EL (cell line): ENCODE measurements around the gene NEU3.
A peak's percentile ranks its signal among the peaks of the same experiment; 100 is the strongest.
"Not testable (repeated sequence)": the region's sequence is repeated elsewhere in the genome, so short reads cannot be mapped to it uniquely, and the experiment has no call there.

Experiments used
- DNase-seq: peaks from one replicate; pipeline ENCODE4 v3.0.0-alpha.2; 2016

The NEU3 gene

DNA sequence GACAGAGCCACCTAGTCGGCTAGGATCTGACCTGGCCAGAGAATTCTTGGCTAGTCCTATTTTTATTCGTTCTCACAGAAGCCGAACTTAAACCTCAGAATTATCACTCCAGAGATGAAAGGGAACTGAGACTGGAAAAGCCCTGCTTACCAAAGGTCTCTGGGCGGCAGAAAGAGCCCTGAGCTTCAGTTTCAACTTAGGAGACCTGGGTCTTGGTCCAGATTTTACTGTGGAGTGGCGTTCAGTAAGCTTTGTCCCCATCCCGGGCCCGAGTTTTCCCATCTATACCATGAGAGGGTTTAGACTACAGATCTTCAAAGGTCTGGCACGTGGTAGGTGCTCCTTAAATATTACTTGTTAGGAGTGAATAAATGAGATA, 516 bp downstream of the NEU3 start:
- DNase-seq: peak; percentile 21

DNA sequence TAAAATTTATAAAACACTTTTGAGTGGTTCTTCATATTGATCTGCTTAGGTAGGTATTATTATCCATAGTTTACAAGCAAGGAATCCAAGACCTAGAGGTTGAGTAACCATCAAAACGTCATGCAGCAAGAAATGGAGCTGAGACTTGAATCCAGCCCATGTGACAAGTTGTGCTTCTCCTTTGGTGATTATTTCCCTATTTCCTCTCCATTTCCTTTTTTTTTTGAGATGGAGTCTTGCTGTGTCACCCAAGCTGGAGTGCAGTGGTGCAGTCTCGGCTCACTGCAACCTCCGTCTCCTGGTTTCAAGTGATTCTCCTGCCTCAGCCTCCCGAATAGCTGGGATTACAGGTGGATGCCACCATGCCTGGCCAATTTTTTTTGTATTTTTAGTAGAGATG, 1.4 kb downstream of the NEU3 start:
- not testable (repeated sequence) for DNase-seq

DNA sequence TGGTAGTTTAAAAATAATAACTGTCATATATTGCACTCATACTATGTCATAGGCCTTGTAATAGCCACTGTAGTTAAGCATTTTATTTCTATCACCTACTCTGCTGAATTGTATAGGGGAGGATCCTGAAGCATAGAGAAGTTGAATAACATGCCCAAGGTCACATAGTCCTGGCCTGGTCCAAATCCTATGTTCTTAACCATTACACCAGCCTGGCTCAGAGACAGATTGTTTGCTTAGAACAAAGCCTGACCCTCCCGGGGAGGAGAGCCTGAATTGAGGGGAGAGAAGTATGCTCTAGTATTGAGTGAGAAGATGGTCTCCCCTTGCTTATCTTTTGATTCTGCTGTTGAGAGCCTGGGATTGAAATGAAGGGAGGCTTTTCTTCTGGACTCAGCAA, 2.2 kb downstream of the NEU3 start:
- no peak for DNase-seq

DNA sequence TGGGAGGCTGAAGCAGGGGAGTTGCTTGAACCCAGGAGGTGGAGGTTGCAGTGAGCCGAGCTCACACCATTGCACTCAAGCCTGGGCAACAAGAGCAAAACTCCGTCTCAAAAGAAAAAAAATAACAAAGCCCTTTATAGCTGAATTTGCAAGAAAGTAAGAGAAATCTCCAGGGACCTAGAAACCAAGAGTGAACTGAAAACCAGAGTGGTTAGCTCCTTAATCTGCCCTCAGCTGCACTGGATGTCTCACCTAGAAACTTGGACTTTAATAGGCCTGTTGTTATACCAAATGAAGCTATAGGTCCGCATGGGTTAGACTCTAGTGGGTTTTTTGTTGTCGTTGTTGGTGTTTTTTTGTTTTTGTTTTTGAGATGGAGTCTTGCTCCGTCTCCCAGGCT, 4.1 kb downstream of the NEU3 start:
- no peak for DNase-seq

DNA sequence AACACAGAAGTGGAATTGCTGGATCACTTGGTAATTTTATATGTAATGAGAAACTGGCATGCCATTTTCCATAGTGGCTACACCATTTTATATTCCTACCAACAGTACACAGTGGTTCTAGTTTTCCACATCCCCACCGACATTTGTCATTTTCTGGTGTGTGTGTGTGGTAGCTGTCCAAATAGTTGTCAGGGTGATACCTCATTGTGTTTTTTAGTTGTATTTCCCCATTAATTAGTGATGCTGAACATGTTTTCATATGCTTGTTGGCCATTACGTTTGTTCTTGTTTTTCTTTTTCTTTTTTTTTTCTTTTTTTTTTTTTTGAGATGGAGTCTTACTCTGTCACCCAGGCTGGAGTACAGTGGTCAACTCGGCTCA, 12.2 kb downstream of the NEU3 start:
- DNase-seq: no peak

DNA sequence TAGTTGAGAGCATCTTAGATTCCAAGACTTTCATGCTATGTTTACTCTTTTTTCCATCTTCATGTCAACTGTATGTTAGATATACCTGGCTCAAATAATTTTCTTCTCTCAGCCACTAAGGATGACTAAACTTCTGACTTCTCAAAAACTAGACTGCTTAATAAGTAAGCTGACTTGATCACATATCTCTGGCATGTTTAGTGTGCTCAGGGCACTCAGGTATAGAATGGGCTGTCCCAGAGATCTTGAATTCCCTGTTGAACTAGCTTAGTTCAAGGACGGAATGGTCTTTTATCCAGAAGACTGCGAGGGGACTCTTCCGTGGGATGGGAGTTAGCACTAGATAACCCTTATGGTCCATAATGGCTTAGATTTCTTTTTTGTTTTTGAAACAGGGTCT, 13.0 kb downstream of the NEU3 start:
- no peak for DNase-seq

DNA sequence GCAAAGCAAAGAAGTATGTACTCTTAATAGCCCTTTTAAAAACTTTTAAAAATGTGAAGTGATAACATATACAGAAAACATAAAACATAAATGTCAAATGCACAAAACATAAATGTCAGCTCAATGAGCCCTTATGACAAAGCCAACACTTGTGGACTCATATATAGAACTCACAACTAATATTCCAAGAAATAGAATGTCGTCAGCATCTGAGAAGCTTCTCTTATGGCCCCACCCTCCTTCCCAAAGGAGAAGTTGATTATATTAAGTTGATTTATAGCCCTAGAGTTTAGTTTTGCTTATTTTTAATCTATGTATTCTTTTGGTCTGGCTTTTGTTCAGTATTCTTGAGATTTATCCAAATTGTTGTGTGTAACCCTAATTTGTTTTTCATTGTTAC, 13.8 kb downstream of the NEU3 start:
- DNase-seq: no peak

DNA sequence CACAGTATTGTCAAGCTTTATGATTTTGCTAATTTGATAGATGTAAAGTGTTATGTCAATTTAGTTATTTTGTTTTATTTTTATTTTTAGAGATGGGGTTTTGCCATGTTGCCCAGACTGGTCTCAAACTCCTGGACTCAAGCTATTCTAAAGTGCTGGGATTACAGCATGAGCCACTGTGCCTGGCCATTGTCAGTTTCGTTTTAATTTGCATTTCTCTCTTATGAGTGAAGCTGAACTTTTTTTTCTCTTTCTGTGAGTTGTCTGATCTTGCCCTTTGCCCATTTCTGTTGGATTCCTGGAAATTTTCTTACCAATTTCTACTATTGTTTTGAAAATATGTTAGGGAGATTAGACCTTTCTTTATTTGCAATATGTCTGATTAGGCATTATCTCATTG, 15.5 kb downstream of the NEU3 start:
- no peak for DNase-seq

DNA sequence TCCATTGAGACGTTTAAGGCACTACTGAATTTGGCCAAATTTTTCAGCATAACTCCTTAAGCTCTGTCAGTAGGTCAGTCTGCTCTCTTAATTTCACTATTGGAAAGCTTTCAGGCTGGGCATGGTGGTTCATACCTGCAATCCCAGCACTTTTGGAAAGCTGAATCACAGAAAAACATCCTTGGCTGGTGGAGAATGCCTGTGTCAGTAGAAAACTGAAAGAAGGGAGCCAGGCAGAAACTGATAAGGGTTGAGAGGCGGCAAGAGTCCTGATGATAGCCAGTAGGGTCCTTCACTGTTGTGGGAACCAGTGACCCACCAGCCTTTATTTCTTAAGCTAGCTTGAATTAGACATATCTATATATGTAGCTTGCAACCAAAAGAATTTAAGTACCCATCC, 22.6 kb downstream of the NEU3 start:
- no peak for DNase-seq

DNA sequence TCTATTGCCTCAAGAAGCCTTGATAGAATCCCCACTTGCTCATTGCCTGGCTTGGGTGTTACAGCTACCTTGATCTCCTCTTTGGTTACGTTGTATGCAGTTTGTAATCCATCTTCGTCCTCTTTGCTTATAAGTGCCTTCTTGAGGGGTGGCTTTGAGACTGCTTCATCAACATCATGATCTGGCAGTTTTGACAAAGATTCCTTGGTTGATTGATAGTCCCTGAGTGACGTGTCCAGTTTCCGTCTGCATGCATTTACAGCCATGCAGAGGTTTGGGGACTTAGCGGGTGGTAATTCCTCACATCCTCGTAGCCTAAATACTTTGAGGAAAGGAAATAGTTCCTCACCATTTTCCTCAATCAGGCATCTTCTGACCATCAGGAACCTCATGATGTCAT, 23.1 kb downstream of the NEU3 start:
- no peak for DNase-seq

DNA sequence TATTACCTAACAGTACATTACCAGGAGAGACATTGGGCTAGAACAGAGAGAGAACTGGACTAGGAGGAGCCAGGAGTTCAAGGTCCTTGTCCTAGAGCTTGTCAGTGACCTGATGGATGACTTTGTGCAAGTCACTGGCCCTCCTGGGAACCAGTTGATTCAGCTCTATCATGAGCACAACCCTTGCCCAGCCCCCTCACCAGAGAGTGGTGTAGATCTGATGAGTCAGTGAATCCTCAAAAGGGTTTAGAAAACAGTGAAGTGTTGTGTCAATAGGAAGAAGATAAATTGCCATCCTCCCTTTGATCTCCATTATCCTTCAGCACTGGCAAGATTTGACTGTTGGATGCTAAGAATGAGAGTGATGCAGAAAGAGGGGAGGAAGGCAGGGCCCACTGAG, 24.3 kb downstream of the NEU3 start:
- DNase-seq: no peak

DNA sequence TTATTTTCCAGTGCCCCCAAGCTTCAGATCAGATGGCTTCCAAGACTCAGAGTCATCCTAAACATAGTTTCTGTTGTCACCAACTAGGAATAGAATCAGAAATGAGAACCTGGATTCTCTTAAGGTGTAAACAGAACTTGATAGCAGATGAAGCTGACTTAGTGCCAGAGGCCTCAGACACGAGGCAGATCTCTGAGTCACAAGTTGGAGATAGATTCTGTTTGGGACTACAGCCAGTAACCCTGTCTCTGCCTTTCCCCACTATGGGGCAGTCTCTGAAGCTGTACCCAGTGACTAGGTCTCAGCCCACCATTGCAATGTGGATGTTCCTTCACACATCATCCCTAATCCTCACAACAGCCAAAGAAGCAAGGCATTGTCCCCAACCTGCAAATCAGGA, 25.4 kb downstream of the NEU3 start:
- peak; percentile 64 for DNase-seq

DNA sequence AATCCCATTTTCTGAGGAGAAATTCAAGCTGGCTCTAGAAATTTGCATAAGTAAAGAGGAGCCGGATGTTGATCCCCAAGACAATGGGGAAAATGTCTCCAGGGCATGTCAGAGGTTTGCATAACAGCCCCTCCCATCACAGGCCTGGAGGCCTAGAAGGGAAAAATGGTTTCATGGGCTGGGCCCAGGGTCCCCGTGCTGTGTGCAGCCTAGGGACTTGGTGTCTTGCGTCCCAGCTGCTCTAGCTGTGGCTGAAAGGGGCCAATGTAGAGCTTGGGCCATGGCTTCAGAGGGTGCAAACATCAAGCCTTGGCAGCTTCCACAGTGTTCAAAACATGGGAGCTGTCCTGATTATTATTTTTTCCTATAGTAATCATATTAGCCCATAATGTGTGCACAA, 30.5 kb downstream of the NEU3 start:
- not testable (repeated sequence) for DNase-seq

DNA sequence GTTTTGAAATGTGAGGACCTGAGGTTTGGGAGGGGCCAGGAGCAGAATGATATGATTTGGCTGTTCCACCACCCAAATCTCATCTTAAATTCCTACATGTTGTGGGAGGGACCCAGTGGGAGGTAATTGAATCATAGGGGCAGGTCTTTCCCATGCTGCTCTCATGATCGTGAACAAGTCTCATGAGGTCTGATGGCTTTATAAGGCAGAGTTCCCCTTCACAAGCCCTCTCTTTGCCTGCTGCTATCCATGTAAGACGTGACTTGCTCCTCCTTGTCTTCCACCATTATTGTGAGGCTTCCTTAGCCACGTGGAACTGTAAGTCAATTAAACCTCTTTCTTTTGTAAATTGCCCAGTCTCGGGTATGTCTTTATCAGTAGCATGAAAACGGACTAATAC, 31.6 kb downstream of the NEU3 start:
- not testable (repeated sequence) for DNase-seq

DNA sequence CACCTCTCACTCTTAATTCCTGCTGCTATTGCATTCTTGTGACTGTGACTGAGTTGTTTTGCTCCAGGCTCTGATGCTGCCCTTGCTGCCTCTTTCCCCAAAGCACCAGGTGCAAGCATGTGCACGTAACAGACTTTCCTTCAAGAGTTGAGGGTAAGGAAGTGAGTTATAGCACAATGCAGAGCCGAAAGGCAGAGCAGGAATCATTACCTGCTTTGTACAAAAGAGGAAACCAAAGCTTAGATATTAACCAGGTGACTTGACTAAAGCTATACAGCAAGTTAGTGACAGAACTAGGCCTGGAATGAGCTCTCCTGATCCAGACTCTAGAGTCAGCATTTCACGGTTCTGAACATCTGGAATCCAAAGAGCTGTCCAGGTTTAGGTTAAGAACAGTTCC, 33.6 kb downstream of the NEU3 start:
- no peak for DNase-seq

DNA sequence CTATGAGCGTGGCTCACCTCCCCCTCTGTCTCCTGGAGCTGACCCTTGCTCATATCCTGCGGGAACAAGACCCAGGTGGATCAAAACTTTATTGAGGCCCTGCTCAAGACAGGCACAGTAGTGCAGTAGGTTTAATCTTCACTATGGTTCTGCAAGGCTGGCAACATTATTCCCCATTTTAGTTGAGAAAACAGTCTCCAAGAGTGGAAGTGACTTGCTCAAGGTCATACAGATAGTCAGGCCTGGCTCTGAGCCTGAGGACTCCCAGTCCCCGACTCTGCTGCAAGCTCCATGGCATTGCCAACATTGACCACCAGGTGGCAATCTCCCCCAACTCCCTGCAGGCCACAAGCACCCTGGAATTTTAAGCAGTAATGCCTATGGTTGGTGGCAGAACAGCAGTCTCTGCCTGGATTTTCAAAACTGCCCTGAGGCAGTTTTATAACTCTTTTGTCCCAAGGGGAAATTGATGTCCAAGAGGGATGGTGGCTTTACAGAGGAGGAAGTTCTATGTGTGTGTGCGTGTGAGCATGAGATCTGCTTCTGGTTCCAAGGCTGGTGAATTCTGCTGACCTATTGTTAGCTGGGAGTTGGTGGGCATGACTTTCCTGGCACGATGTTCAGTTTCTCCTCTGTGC, 34.1 kb downstream of the NEU3 start:
- DNase-seq: peak; percentile 83

DNA sequence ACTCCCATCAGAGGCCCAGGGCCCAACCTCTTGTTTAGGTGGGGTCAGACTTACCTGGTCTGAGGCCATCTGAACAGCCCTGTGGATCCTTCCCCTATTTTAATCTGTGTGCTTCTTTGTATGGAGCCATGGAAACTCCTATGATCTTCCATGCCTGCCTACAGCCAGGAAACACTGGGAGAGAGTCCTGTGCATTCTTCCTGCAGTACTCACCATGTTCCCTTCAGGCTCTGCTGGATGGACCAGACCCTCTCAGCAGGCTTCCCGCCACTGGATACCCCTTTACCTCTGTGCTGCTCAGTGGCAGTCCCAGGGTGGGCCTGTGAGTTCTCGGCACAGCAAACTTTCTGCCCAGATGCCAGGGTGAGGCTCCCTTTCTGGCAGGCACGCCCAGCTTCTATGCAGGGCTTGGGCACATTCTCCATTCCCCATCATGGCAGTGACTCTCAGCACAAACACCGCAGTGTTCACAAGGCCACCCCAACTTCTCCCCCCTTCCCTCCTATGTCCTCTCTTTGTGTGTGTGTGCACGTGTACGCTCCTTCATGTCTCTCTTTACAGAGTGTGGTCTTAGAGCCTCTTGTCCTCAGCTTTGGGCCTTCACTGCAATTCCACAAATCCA, 34.8 kb downstream of the NEU3 start:
- DNase-seq: no peak

DNA sequence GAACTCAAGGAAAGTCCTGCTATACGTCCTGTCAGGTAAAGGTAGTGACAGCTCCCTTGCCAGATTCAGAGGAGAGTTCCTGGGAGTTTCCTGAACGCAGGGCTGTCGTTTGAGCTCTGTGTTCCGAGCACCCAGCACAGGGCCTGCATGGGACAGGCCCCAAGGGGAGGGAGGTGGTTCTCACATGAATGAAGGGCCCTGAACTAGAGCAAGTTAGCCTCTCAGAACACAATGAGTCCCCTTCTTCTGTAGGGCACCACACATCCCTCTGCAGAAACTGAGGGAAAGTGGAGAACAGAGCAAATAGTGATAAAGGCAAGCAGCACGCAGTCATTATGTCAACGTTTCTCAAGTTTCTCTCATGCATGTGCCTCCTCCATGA, 35.3 kb downstream of the NEU3 start:
- DNase-seq: no peak

DNA sequence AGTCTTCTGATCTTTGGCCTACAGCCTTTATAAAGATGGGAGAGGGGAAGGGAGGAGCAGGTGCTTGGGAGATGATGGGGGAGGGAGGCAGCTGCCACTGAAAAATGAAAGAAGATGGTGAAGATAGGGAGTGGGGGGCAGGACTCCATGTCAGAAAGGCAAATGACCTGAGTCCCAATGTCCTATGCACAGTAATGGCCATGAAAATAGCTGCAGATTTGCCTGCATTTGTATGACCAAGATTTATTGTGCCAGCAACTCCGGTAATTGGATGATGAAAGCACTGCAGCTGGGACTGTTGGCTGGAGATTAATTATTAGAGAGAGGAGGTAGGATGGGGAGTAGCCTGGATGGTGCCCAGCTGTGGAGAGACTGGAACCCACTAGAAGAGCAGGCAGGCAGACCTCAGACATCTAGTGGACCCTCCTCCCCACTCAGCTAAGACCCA, 36.1 kb downstream of the NEU3 start:
- DNase-seq: no peak

DNA sequence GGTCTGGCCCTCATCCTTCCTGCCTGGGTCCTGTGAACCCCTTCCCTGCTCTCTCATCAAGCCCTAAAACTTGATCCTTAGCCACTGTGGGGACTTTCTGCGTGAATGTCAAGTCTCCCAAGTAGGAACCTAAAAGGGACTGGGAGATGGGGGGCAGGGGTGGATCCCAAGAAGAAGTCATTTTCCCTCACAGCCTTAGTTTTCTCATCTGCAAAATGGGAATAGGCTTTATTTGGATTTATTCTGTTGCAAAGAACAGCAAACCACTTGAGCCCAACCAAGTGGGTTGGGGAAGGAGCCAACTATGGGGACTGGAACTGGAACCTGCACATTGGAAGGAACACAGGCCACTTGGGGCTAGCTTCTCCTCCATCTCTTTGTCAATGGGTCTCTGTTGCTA, 36.8 kb downstream of the NEU3 start:
- no peak for DNase-seq

DNA sequence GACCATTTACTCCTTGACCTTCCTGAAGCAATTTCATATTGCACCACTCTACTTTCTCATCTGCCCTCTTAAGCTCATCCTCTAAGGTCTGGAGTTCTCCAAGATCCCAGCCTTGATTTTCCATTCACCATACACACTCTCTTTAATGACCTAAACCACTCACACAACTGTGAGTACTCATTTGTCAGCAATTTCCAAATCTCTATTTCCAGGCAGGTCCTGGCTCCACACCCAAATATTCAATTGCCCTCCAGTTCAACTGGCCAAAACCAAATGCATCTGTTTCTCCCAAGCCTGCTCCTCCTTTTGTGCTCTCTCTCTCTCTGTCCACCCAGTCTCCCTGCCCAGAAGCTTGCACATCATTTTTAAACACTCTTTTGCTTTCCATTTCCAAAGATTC, 39.6 kb downstream of the NEU3 start:
- DNase-seq: no peak

DNA sequence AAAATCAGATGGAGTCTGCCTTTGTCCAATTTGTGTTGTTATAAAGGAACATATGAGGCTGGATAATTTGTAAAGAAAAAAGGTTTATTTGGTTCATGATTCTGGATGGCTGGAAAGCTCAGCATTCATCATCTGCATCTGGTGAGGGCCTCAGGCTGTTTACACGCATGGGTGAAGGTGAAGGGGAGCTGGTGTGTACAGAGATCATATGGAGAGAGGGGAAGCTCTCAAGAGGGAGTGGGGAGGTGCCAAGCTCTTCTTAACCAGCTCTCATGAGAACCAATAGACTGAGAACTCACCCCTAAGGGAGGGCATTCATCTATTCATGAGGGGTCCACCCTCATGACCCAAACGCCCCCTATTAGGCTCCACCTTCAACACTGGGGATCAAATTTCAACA, 40.0 kb downstream of the NEU3 start:
- no peak for DNase-seq

DNA sequence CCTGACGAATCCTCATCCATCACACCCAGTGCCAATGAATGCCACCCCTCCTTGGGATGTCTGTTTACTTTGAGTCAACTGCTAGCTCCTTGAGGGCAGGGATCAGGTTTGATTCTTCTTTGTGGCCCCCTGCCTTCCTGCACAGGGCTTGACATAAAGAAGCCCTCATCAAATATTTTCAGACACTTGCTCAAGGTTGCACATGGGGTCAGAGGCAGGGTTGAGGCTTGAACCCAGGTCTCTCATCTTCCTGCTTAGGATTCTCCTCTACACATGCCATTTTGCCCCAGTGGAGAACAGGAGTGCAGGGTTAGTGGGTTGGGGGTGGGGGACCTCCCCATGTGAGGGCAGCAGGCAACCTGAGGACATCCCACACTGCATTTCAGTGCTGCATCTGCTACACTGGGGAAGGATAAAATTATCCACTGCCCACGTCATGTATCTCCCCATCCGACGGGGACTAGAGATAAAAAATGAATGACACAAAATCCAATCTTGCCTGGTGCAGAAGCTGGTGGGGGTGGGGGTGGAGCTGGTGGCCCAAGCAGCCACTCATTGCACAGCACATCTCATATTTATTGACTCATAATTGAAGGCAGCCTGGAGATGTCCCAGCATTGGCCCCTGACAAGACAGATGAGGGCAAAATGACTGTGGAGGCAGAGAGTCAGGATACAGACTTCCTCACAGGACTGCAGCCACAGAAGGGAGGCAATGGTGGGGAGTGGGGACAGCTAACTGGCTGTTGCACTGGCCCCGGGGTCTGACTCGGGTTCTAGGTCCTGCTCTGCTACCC, 41.3 kb downstream of the NEU3 start:
- peak; percentile 14 for DNase-seq

DNA sequence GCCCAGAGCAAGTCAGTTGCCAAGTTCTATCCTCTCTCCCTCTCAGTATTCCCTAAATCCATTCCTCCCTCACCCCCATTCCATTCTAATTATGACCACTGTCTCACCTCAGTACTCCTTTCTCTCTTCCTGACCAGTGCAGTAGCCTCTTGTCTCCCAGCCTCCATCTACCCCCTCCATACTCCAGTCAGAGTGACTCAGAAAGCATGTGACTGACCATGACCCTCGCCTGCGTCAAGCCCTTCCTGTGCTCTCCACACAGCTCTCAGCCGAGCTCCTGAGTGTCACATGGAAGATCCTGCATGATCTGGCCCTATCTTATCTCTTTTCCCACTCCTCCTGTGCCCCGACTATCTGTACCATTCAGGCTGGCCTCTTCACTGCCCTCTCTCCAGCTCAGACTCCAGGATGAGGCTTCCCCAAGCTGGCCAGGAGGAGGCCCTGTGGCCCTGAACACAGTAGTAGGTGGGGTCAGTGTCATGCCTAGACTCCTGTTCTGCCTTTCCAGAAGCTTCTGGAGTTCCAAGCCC, 42.6 kb downstream of the NEU3 start:
- DNase-seq: peak; percentile 89
